LNCaP clone FGC (cell line): ENCODE measurements around the gene KCNIP4.

Experiments used
- DNase-seq: peaks from one replicate; pipeline ENCODE4 v3.0.0-alpha.2; 2011; ENCODE audit warnings: low read depth
- H3K4me3 ChIP-seq: 2 replicates; pipeline ENCODE4 v1.5.1; 2011; ENCODE audit warnings: mild to moderate bottlenecking, low read depth, low read length, control low read depth
- TF ChIP-seq, protein P1 (sequence below): IDR thresholded peaks from 2 replicates; pipeline ENCODE4 v1.5.1; 2012; ENCODE audit warnings: mild to moderate bottlenecking; ENCODE audit not compliant: control insufficient read depth, insufficient read depth; ENCODE audit errors: extremely low read depth

KCNIP4 gene

DNA sequence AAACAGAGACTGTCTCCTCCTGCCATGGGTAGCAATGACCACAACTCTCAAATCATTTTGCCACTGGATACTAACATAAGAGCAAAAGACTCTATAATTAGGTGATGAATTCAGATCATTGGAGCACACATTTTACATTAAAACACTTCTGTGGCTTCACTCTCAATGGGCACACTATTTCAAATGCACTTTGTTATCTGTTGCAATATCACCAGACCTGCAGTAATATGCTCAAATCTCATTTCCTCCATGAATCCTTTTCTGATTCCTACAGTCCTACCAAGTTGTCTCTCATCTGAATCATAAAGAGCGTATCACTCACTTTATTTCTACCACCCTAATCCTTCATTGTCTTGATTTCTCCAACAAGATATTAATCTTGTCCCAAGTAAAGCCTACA lies 302.8 kb downstream of the KCNIP4 start:
- DNase-seq = no peak
- TF ChIP-seq, protein P1, sequence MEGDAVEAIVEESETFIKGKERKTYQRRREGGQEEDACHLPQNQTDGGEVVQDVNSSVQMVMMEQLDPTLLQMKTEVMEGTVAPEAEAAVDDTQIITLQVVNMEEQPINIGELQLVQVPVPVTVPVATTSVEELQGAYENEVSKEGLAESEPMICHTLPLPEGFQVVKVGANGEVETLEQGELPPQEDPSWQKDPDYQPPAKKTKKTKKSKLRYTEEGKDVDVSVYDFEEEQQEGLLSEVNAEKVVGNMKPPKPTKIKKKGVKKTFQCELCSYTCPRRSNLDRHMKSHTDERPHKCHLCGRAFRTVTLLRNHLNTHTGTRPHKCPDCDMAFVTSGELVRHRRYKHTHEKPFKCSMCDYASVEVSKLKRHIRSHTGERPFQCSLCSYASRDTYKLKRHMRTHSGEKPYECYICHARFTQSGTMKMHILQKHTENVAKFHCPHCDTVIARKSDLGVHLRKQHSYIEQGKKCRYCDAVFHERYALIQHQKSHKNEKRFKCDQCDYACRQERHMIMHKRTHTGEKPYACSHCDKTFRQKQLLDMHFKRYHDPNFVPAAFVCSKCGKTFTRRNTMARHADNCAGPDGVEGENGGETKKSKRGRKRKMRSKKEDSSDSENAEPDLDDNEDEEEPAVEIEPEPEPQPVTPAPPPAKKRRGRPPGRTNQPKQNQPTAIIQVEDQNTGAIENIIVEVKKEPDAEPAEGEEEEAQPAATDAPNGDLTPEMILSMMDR = no peak
- no peak overlapping the region for H3K4me3 ChIP-seq

DNA sequence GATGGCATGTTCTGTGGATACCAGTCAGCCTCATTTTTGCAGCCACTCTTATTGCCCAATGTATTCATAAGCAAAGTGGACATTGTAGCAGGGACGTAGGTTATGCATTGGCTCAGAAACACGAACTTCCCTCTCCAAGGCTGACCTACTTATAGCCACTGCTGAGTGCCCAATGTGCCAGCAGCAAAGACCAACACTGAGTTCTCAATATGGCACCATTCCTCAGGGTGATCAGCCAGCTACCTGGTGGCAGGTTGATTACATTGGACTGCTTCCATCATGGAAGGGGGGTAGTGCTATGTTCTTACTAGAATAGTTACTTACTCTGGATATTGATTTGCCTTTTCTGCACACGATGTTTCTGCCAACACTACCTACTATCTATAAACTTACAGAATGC lies 306.9 kb downstream of the KCNIP4 start:
- TF ChIP-seq, protein P1 = no peak
- H3K4me3 ChIP-seq = no peak overlapping the region
- no peak for DNase-seq

DNA sequence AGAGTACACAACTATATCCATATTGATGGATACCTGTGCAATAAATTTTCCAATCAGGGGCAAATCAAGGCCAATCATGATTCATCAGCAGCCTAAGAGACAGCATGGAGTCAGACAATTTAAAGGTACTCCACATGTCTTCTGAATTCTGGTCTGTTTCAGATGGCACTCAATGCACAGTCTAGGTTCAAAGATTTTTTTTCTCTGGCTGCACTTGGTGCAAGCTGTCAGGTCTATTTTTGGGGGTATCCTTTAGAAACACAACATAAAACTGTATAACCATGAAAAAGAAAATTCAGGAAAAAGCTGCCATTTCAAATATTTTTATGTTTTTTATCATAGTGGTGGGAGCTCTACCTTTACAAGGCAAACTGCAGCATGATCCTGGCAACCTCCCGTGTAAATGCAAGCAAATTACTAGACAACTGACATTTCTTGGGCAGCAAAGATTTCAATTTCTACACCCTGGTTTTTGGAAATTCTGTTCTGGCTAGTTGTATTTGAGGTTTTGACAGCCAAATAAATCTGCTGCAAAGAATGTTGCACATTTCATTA lies 310.3 kb downstream of the KCNIP4 start:
- H3K4me3 ChIP-seq = no peak overlapping the region
- TF ChIP-seq, protein P1 = no peak
- no peak for DNase-seq

DNA sequence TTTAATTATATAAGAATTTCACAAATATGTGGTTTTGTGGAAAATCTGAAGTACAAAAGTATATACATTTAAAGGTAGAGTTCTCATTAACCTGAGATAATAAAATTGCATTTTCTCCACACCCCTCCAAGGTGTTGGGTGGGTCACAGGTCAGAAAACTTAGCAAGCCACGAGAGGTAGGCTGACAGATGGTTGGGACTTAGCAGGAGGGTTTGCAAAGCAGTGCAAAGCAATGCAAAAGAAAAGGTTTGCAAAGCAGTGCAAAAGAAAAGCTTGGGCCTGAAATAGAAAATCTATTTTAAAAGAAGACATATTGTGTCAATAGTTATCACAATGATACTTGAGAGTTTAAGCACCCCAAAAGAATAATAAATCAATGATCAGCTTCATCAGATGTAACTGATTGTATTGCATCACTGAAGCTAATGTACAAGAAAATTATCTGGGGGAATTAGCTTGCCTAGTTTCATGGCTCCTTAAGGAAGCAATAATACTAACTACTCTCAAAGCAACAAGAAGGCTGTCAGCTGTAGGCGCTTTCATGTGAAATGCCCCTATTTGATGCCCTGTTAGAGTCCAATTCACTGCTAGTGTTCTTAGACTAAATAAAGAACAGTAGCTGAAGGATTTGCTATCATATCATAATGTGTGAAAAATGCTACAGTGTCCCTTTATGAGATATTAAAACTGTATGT lies 319.5 kb downstream of the KCNIP4 start:
- H3K4me3 ChIP-seq = no peak overlapping the region
- TF ChIP-seq, protein P1 = no peak
- DNase-seq = no peak

DNA sequence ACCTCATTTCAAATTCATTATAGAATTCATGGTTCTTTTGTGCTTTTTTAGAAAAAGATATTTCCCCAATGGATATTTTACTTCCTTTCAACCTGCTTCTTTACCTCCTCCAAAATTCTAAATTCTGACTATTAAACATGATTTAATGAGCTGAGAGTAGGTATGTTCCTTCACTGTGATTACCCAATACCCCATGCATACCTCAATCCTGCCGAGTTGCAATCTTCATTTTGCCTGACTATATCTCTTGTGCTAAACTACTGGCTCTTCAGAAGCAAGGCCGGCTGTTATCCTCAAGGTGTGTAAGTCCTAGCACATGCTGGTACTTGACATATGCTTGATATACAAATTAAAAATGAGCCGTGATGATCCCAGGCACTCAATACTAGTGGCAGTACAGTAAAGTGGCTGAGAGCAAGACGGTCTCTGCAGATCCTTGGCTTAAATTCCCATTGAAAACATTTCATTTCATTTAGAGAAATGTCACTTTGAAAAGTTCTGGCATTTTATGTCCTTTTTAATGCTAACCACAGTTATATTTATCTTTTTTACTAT lies 320.4 kb downstream of the KCNIP4 start:
- DNase-seq = no peak
- TF ChIP-seq, protein P1 = no peak
- no peak overlapping the region for H3K4me3 ChIP-seq

DNA sequence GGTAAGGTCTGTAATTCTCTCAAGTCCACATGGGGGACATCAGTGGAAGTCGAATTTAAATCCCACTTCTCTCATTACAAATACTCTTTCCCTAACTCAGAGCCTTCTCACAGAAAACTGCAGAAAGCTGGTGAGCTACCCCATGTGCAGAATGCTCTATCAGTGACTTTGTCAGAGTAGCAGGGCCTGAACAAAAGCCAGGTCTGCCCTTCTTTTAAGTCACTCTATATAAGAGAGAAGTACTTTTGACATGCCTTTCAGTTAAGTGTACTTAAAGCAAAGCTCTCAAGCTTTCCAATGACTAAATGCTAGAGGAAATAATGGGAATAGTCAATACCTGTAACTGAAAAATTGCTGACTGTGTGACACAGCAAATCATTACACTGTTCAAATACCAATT lies 323.1 kb downstream of the KCNIP4 start:
- TF ChIP-seq, protein P1 = no peak
- no peak for DNase-seq
- no peak overlapping the region for H3K4me3 ChIP-seq
